ENCODE results near the gene TRAPPC3L.

DNA sequence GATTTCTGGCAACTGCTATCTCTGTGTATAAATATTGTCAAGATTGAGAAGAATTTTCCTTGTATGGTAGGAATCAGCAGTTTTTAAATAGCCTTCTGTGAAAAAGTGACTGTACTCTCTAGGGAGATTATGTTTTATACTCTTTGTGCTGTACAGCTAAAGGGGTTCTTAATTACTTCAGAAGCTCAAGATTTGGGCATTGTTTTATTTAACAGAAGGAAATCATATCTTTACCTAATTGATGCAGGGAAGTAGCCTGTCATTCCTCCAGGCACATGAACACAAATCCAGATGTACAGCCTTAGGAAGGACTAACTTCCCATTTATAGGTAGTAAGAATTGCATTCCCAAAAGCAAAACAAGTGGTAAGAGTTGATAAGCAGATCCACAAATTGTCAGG lies 32.8 kb downstream of the TRAPPC3L start:
- TF ChIP-seq, protein P1, sequence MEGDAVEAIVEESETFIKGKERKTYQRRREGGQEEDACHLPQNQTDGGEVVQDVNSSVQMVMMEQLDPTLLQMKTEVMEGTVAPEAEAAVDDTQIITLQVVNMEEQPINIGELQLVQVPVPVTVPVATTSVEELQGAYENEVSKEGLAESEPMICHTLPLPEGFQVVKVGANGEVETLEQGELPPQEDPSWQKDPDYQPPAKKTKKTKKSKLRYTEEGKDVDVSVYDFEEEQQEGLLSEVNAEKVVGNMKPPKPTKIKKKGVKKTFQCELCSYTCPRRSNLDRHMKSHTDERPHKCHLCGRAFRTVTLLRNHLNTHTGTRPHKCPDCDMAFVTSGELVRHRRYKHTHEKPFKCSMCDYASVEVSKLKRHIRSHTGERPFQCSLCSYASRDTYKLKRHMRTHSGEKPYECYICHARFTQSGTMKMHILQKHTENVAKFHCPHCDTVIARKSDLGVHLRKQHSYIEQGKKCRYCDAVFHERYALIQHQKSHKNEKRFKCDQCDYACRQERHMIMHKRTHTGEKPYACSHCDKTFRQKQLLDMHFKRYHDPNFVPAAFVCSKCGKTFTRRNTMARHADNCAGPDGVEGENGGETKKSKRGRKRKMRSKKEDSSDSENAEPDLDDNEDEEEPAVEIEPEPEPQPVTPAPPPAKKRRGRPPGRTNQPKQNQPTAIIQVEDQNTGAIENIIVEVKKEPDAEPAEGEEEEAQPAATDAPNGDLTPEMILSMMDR (IDR thresholded peaks at IDR 0.05; ENCODE audit: low read depth, low read length, poor library complexity, severe bottlenecking), result no peak
- no peak for TF ChIP-seq EZH2phosphoT487 (IDR thresholded peaks at IDR 0.05; ENCODE audit: borderline replicate concordance, low read length)

Measured in DOHH2 (cell line).